Measurements from ENCODE around the gene LRCH3. TPM values are rescaled to one million over a fixed set of nuclear protein-coding genes. Genes with fewer than 3 reads are reported as not detected.

LRCH3 gene
- polyA plus RNA-seq, 3 donors, result 4.1 to 19.4 (median 7.4) TPM

- peak overlapping the region in 1 of 7 donors; percentile 41 for H3K27ac Mint-ChIP-seq
- Histone ChIP-seq H3K27me3 (ENCODE audit: control insufficient read depth in 2 of 2, insufficient read depth in 2 of 2, low read length in 2 of 2) (no peaks in the 10 kb centered on the region), H3K27ac (ENCODE audit: low read depth in 1 of 2, low read length in 2 of 2) (no peak overlapping the region), H3K36me3 (replicated peaks in 1 of 2; ENCODE audit: control insufficient read depth in 1 of 2, insufficient read depth in 2 of 2, low read length in 2 of 2) (no peaks in the 10 kb centered on the region), H3K9ac (ENCODE audit: insufficient read depth, low read length, poor library complexity, severe bottlenecking) (no peak overlapping the region), H3K4me3 (replicated peaks in 1 of 3; ENCODE audit: low read depth in 2 of 3, low read length in 3 of 3) (no peak overlapping the region), H3K4me1 (ENCODE audit: control insufficient read depth in 1 of 2, insufficient read depth in 2 of 2, low read length in 2 of 2) (no peaks in the 10 kb centered on the region), H3K4me2 (replicated peaks; ENCODE audit: extremely low read depth, low read length, poor library complexity, severe bottlenecking) (no peak overlapping the region), H2AFZ (ENCODE audit: insufficient read depth, low read depth, low read length, poor library complexity, severe bottlenecking) (no peak overlapping the region), H3K9me3 (replicated peaks in 1 of 2; ENCODE audit: control insufficient read depth in 1 of 2, insufficient read depth in 1 of 2, low read length in 2 of 2) (no peaks in the 10 kb centered on the region), H3K79me2 (ENCODE audit: insufficient read depth, low read length) (no peaks in the 10 kb centered on the region), H4K20me1 (ENCODE audit: insufficient read depth, low read length) (no peaks in the 10 kb centered on the region)
- intact Hi-C loops (cut with micrococcal nuclease), result no loop called here
- TF ChIP-seq CTCF (IDR thresholded peaks at IDR 0.05), result no peak
- H3K36me3 Mint-ChIP-seq, result no peaks in the 10 kb centered on the region
- WGBS (ENCODE audit: insufficient coverage), result 92% methylated on average over 15 of the region's 20 CpGs
- DNase-seq, result no peak
- H3K27me3 Mint-ChIP-seq (ENCODE audit: low read depth in 3 of 3), result peaks cover 2 to 5% (median 2%) of the 10 kb centered on the region in 3 donors
- no peaks in the 10 kb centered on the region for H3K4me1 Mint-ChIP-seq
- H3K9me3 Mint-ChIP-seq, result no peaks in the 10 kb centered on the region
- no peak overlapping the region for H3K4me3 Mint-ChIP-seq
Measured at GRCh38 chr3:197899833-197900478, 108.9 kb downstream of the LRCH3 start.

DNA sequence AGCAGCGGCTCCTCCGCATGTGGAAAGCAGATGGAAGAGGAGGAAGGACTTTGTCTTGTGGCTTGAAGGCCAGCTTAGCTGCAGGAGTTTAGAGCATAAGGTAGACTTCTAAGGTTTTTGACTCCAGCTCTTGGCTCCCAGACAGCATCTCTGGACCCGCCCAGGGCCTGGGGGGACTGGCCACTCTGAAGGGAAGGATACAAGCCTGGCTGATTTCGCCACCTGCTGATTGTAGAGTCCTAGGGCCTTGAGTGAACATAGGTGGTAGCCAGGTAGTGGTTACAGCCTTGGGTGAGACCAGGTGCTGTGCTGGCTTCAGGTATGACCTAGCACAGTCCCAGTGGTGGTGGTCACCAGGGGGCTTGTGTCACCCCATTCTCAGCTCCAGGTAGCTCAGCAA is 110.6 kb downstream of the LRCH3 start:
- Histone ChIP-seq H3K4me2 (replicated peaks; ENCODE audit: extremely low read depth, low read length, poor library complexity, severe bottlenecking) (no peak overlapping the region), H3K36me3 (replicated peaks in 1 of 2; ENCODE audit: control insufficient read depth in 1 of 2, insufficient read depth in 2 of 2, low read length in 2 of 2) (no peaks in the 10 kb centered on the region), H3K4me1 (ENCODE audit: control insufficient read depth in 1 of 2, insufficient read depth in 2 of 2, low read length in 2 of 2) (peaks cover 0 to 4% of the 10 kb centered on the region in 2 donors), H3K9me3 (replicated peaks in 1 of 2; ENCODE audit: control insufficient read depth in 1 of 2, insufficient read depth in 1 of 2, low read length in 2 of 2) (no peaks in the 10 kb centered on the region), H3K79me2 (ENCODE audit: insufficient read depth, low read length) (no peaks in the 10 kb centered on the region), H3K27ac (ENCODE audit: low read depth in 1 of 2, low read length in 2 of 2) (no peak overlapping the region), H4K20me1 (ENCODE audit: insufficient read depth, low read length) (no peaks in the 10 kb centered on the region), H3K4me3 (replicated peaks in 1 of 3; ENCODE audit: low read depth in 2 of 3, low read length in 3 of 3) (no peak overlapping the region), H3K27me3 (ENCODE audit: control insufficient read depth in 2 of 2, insufficient read depth in 2 of 2, low read length in 2 of 2) (no peaks in the 10 kb centered on the region), H2AFZ (ENCODE audit: insufficient read depth, low read depth, low read length, poor library complexity, severe bottlenecking) (no peak overlapping the region), H3K9ac (ENCODE audit: insufficient read depth, low read length, poor library complexity, severe bottlenecking) (no peak overlapping the region)
- intact Hi-C loops (cut with micrococcal nuclease), result no loop called here
- H3K4me1 Mint-ChIP-seq, result peaks cover 5% of the 10 kb centered on the region
- H3K4me3 Mint-ChIP-seq, result no peak overlapping the region
- H3K27me3 Mint-ChIP-seq (ENCODE audit: low read depth in 3 of 3), result peaks cover 4 to 5% (median 4%) of the 10 kb centered on the region in 3 donors
- no peak overlapping the region for H3K27ac Mint-ChIP-seq
- no peaks in the 10 kb centered on the region for H3K9me3 Mint-ChIP-seq
- no peak for DNase-seq
- no peak for TF ChIP-seq CTCF (IDR thresholded peaks at IDR 0.05)
- WGBS (ENCODE audit: insufficient coverage), result 100% methylated on average over 4 of the region's 4 CpGs
- H3K36me3 Mint-ChIP-seq, result no peaks in the 10 kb centered on the region
